ENCODE results near the gene KCNK17. TPM values are rescaled to one million over a fixed set of nuclear protein-coding genes. Genes with fewer than 3 reads are reported as not detected.

The KCNK17 gene
- total and polyA plus RNA-seq, 2 donors (not counting 3 experiments of a cell fraction or from before 2014, with no cell fraction given): not detected

- ChIA-PET POLR2A (no interaction called here), CTCF (interaction anchor here (1.4 kb wide), 1 partner anchor 17 kb away, joined by 4 read pairs; no protein-coding TSS in a partner anchor)
- Histone ChIP-seq H3K9ac (replicated peaks; ENCODE audit: extremely low read depth, insufficient read depth, low read length) (no peak overlapping the region), H2AFZ (ENCODE audit: low read depth, low read length) (no peak overlapping the region), H3K4me2 (ENCODE audit: insufficient read depth, low read length) (no peak overlapping the region), H3K9me1 (replicated peaks; ENCODE audit: control insufficient read depth, extremely low read depth, insufficient read depth, low read length) (no peaks in the 10 kb centered on the region), H3K9me3 (replicated peaks; ENCODE audit: control insufficient read depth, insufficient read depth, low read length) (no peaks in the 10 kb centered on the region), H4K20me1 (replicated peaks; ENCODE audit: control insufficient read depth, extremely low read depth, insufficient read depth, low read length) (no peaks in the 10 kb centered on the region), H3K36me3 (ENCODE audit: control insufficient read depth in 2 of 2, extremely low read depth in 1 of 2, insufficient read depth in 2 of 2, low read length in 2 of 2) (no peaks in the 10 kb centered on the region), H3K27ac (ENCODE audit: insufficient read depth, low read depth, low read length) (no peak overlapping the region), H3K79me2 (ENCODE audit: control insufficient read depth, insufficient read depth, low read length) (no peaks in the 10 kb centered on the region), H3K27me3 (ENCODE audit: control insufficient read depth in 2 of 2, insufficient read depth in 2 of 2, low read length in 2 of 2) (peaks cover under 1 to 2% of the 10 kb centered on the region in 2 experiments), H3K4me1 (ENCODE audit: control insufficient read depth, extremely low read depth, insufficient read depth, low read length) (no peaks in the 10 kb centered on the region), H3K4me3 (replicated peaks in 1 of 3; ENCODE audit: insufficient read depth in 1 of 3, low read depth in 1 of 3, low read length in 3 of 3) (no peak overlapping the region)
- TF ChIP-seq CTCF (IDR thresholded peaks at IDR 0.05; ENCODE audit: extremely low read depth in 1 of 2, insufficient read depth in 1 of 2, low read depth in 1 of 2, low read length in 2 of 2): no peak
- no peak for TF ChIP-seq EZH2 (IDR thresholded peaks at IDR 0.05; ENCODE audit: borderline replicate concordance, low read depth, low read length, severe bottlenecking)
- TF ChIP-seq FOS (IDR thresholded peaks at IDR 0.05; ENCODE audit: borderline replicate concordance, insufficient read depth, low read length): no peak
- no peak for TF ChIP-seq GATA2 (IDR thresholded peaks at IDR 0.05; ENCODE audit: insufficient read depth, insufficient read length, low read depth, low read length)
- no peak for TF ChIP-seq MYC (IDR thresholded peaks at IDR 0.05; ENCODE audit: low read depth, low read length)
- no peak for TF ChIP-seq POLR2AphosphoS5 (IDR thresholded peaks at IDR 0.05; ENCODE audit: insufficient read depth, low read depth, low read length)
- no peak for TF ChIP-seq POLR2A (IDR thresholded peaks at IDR 0.05; ENCODE audit: low read depth, low read length)
- no peak for TF ChIP-seq MAX (IDR thresholded peaks at IDR 0.05; ENCODE audit: insufficient read depth, insufficient read length)
- no peak for TF ChIP-seq JUN (IDR thresholded peaks at IDR 0.05; ENCODE audit: borderline replicate concordance, insufficient read depth, insufficient read length, low read depth)
- intact Hi-C loops (cut with micrococcal nuclease) (no loop called here), dilution Hi-C loops (cut with MboI; ENCODE audit: extremely low pct_ligation_motif_present, low sequenced_read_pairs) (no loop called here)
- no peak for FAIRE-seq
- no peak for DNase-seq (ENCODE audit: low read depth, low spot score)
- BruUV-seq (replicated peaks): no TSS peak
Observed at GRCh38 chr6:39319621-39320362, 5.6 kb upstream of the KCNK17 start.
